A549 treated with DMSO at 1 μM for 4 hours (cell line): ENCODE results near the gene AXDND1. TPM values are rescaled to one million over a fixed set of nuclear protein-coding genes. Genes with fewer than 3 reads are reported as not detected.

Source experiments
- total RNA-seq: library from RNA; stranded (reverse); fragments of 200-300 nt; extraction: Qiagen RNA extraction; gene quantifications from 5 replicates; pipeline ENCODE4 v1.2.3, GENCODE V29; 2022; ENCODE audit warnings: low read depth

AXDND1 gene
- total RNA-seq, result 0.24 to 0.71 TPM (median 0.43 TPM) in 5 replicates

GRCh38 chr1:179365342-179366092, at the start of gene AXDND1:
TSS of gene AXDND1 (plus strand) at chr1:179365971. CDS start at chr1:179366510, 539 bp downstream.

GRCh38 chr1:179575497-179576314, 209.9 kb downstream of the AXDND1 start, which contains the start of gene NPHS2:
TSS of gene NPHS2 (minus strand) at chr1:179575948. CDS start at chr1:179575864, 84 bp downstream.

GRCh38 chr1:179591592-179592580, 226.1 kb downstream of the AXDND1 start, which contains the start of gene TDRD5:
TSS of gene TDRD5 (plus strand) at chr1:179591832. CDS start at chr1:179592616, 784 bp downstream.

Other genes starting within 250 kb of the AXDND1 start
- gene ABL2, start 136.3 kb upstream of the AXDND1 start, total RNA-seq, result 18.4 to 28.0 TPM (median 24.4 TPM) in 5 replicates
- gene SOAT1, start 72.2 kb upstream of the AXDND1 start, total RNA-seq, result 17.6 to 33.5 TPM (median 29.7 TPM) in 5 replicates
- gene NPHS2, start 210.0 kb downstream of the AXDND1 start, total RNA-seq, result not detected in 5 replicates
- gene TDRD5, start 225.9 kb downstream of the AXDND1 start, total RNA-seq, result 0.02 to 0.06 TPM (median 0.04 TPM) in 4 of 5 replicates, not detected in the other